GM23338 (cell line): Measurements from ENCODE around the gene MCTP1. TPM values are rescaled to one million over a fixed set of nuclear protein-coding genes. Genes with fewer than 3 reads are reported as not detected.

ENCODE experiments used
- ATAC-seq: fragments of 200-7000 bp; cut with Tn5 transposase; 3 replicates; pipeline ENCODE4 v1.9.1; 2020
- DNase-seq: peaks from one replicate; pipeline ENCODE4 v3.0.0-alpha.2; 2015; ENCODE audit warnings: low spot score
- H2AFZ ChIP-seq: fragments of 200-600 bp; sonication (generic); 2 replicates; pipeline ENCODE4 v1.8.0; 2016; ENCODE audit warnings: antibody characterized with exemption, mild to moderate bottlenecking, moderate library complexity
- H3F3A ChIP-seq: fragments of 200-600 bp; sonication (generic); replicated peaks from 2 replicates; pipeline ENCODE4 v1.8.0; 2017; ENCODE audit warnings: antibody characterized with exemption, mixed run types, low read depth
- H3K27ac ChIP-seq: fragments of 200-600 bp; sonication (generic); 2 replicates; pipeline ENCODE4 v1.6.1; 2016; ENCODE audit warnings: low read depth
- H3K27me3 ChIP-seq: fragments of 200-600 bp; sonication (generic); 2 replicates; pipeline ENCODE4 v1.8.0; 2016; ENCODE audit warnings: mild to moderate bottlenecking, mixed run types, moderate library complexity; ENCODE audit not compliant: insufficient read depth
- H3K36me3 ChIP-seq: fragments of 200-600 bp; sonication (generic); 2 replicates; pipeline ENCODE4 v1.8.0; 2016; ENCODE audit warnings: mild to moderate bottlenecking; ENCODE audit not compliant: insufficient read depth
- H3K4me1 ChIP-seq: fragments of 200-600 bp; sonication (generic); 2 replicates; pipeline ENCODE4 v1.8.0; 2016; ENCODE audit warnings: mild to moderate bottlenecking, moderate library complexity; ENCODE audit not compliant: insufficient read depth
- H3K4me2 ChIP-seq: fragments of 200-600 bp; sonication (generic); 2 replicates; pipeline ENCODE4 v1.7.1; 2017; ENCODE audit warnings: mixed run types
- H3K4me3 ChIP-seq: fragments of 200-600 bp; sonication (generic); 2 replicates; pipeline ENCODE4 v1.6.1; 2016; ENCODE audit warnings: mixed run types
- H3K79me2 ChIP-seq: fragments of 200-600 bp; sonication (generic); replicated peaks from 2 replicates; pipeline ENCODE4 v1.8.0; 2017; ENCODE audit warnings: mild to moderate bottlenecking; ENCODE audit not compliant: insufficient read depth
- H3K9me2 ChIP-seq: fragments of 200-600 bp; sonication (generic); 2 replicates; pipeline ENCODE4 v1.8.0; 2017; ENCODE audit not compliant: insufficient read depth
- H4K20me1 ChIP-seq: fragments of 200-600 bp; sonication (generic); replicated peaks from 2 replicates; pipeline ENCODE4 v1.8.0; 2017; ENCODE audit warnings: mild to moderate bottlenecking; ENCODE audit not compliant: insufficient read depth
- H3K27ac Mint-ChIP-seq: 2 replicates; pipeline ENCODE4 v1.8.0; 2020; ENCODE audit warnings: inconsistent platforms, mild to moderate bottlenecking, moderate library complexity, mixed read lengths
- H3K27me3 Mint-ChIP-seq: 3 replicates; pipeline ENCODE4 v1.8.0; 2022; ENCODE audit warnings: low read depth, mild to moderate bottlenecking, moderate library complexity, mixed read lengths, inconsistent platforms; ENCODE audit not compliant: insufficient read depth, poor library complexity
- H3K36me3 Mint-ChIP-seq: 3 replicates; pipeline ENCODE4 v1.8.0; 2021; ENCODE audit warnings: low read depth, mild to moderate bottlenecking, inconsistent platforms, moderate library complexity, mixed read lengths
- H3K4me1 Mint-ChIP-seq: 3 replicates; pipeline ENCODE4 v1.8.0; 2020; ENCODE audit warnings: mild to moderate bottlenecking, inconsistent platforms, mixed read lengths
- H3K4me3 Mint-ChIP-seq: 3 replicates; pipeline ENCODE4 v1.8.0; 2021; ENCODE audit warnings: moderate library complexity, mild to moderate bottlenecking, inconsistent platforms, mixed read lengths
- H3K9me3 Mint-ChIP-seq: 3 replicates; pipeline ENCODE4 v1.8.0; 2020; ENCODE audit warnings: moderate library complexity, mild to moderate bottlenecking, inconsistent platforms, mixed read lengths
- EZH2 ChIP-seq: fragments of 200-600 bp; sonication (generic); IDR thresholded peaks from one replicate; pipeline ENCODE4 v1.8.0; 2017; ENCODE audit warnings: antibody characterized with exemption, mild to moderate bottlenecking, low read depth; ENCODE audit not compliant: unreplicated experiment
- EZH2phosphoT487 ChIP-seq: fragments of 200-600 bp; sonication (generic); IDR thresholded peaks from one replicate; pipeline ENCODE4 v1.8.1; 2018; ENCODE audit warnings: antibody characterized with exemption; ENCODE audit not compliant: unreplicated experiment
- JUNB ChIP-seq: IDR thresholded peaks from one replicate; pipeline ENCODE4 v1.6.1; 2016; ENCODE audit warnings: antibody characterized with exemption; ENCODE audit not compliant: unreplicated experiment
- NANOG ChIP-seq: IDR thresholded peaks from 2 replicates; pipeline ENCODE4 v1.6.1; 2016; ENCODE audit warnings: antibody characterized with exemption, borderline replicate concordance
- POLR2AphosphoS5 ChIP-seq: IDR thresholded peaks from 2 replicates; pipeline ENCODE4 v1.6.1; 2016; ENCODE audit warnings: antibody characterized with exemption, low read depth
- STAT1 ChIP-seq: IDR thresholded peaks from one replicate; pipeline ENCODE4 v1.6.1; 2016; ENCODE audit warnings: antibody characterized with exemption; ENCODE audit not compliant: unreplicated experiment
- ZNF331 ChIP-seq: fragments of 250-450 bp; sonication (Bioruptor Pico); IDR thresholded peaks from 2 replicates; pipeline ENCODE4 v1.5.0; 2020; ENCODE audit warnings: low read depth, mild to moderate bottlenecking, moderate library complexity
- polyA plus RNA-seq: library from polyadenylated mRNA; unstranded; fragments of >200 nt; fragmentation: Nextera tagmentation; extraction: Ambion mirVana; gene quantifications from 2 replicates; pipeline ENCODE4 v1.2.1, GENCODE V29; 2016
- total RNA-seq: library from RNA; depleted of rRNA; stranded (reverse); fragments of >200 nt; shearing (Covaris generic); gene quantifications from 2 replicates; pipeline ENCODE4 v1.2.3, GENCODE V29; 2014
- TF ChIP-seq, protein P1 (sequence below): fragments of 250-450 bp; sonication (Bioruptor Pico); IDR thresholded peaks from 2 replicates; pipeline ENCODE4 v1.5.0; 2020; ENCODE audit warnings: mild to moderate bottlenecking, moderate library complexity
- TF ChIP-seq, protein P2 (sequence below): IDR thresholded peaks from one replicate; pipeline ENCODE4 v1.6.1; 2018; ENCODE audit warnings: antibody characterized with exemption; ENCODE audit not compliant: unreplicated experiment
- TF ChIP-seq, protein P3 (sequence below), 2 experiments: fragments of 200-600 bp in 1 of 2; sonication (generic) in 1 of 2; conservative IDR thresholded peaks; 2 replicates each; pipeline versions ENCODE4 v1.5.1 to v1.6.1; 2016 to 2017; ENCODE audit warnings: antibody characterized with exemption in 2 of 2, low read depth in 2 of 2, mild to moderate bottlenecking in 2 of 2, moderate library complexity in 1 of 2

Gene MCTP1
- total and polyA plus RNA-seq, 2 experiments from 2014 or later = 3.7 to 4.2 TPM

DNA sequence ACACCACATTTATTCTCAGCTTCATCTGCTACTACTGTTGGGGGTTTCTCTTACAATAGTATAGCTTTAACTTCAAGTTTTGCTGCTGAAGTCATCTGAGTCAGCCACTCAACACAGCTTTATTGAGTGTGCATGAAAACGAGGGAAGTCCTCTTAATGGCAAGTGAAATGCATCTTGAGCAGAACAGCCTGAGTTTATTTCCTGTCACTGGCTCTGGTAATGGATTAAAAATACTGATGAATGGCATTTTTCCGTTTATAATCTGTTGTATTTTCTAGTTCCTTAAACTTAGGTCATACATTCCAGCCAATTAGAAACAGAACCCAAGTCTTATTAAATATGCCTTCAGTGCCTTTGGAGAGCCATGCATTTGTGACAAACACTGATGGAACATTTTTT lies 427.8 kb downstream of the MCTP1 start (continued):
- TF ChIP-seq, protein P1, sequence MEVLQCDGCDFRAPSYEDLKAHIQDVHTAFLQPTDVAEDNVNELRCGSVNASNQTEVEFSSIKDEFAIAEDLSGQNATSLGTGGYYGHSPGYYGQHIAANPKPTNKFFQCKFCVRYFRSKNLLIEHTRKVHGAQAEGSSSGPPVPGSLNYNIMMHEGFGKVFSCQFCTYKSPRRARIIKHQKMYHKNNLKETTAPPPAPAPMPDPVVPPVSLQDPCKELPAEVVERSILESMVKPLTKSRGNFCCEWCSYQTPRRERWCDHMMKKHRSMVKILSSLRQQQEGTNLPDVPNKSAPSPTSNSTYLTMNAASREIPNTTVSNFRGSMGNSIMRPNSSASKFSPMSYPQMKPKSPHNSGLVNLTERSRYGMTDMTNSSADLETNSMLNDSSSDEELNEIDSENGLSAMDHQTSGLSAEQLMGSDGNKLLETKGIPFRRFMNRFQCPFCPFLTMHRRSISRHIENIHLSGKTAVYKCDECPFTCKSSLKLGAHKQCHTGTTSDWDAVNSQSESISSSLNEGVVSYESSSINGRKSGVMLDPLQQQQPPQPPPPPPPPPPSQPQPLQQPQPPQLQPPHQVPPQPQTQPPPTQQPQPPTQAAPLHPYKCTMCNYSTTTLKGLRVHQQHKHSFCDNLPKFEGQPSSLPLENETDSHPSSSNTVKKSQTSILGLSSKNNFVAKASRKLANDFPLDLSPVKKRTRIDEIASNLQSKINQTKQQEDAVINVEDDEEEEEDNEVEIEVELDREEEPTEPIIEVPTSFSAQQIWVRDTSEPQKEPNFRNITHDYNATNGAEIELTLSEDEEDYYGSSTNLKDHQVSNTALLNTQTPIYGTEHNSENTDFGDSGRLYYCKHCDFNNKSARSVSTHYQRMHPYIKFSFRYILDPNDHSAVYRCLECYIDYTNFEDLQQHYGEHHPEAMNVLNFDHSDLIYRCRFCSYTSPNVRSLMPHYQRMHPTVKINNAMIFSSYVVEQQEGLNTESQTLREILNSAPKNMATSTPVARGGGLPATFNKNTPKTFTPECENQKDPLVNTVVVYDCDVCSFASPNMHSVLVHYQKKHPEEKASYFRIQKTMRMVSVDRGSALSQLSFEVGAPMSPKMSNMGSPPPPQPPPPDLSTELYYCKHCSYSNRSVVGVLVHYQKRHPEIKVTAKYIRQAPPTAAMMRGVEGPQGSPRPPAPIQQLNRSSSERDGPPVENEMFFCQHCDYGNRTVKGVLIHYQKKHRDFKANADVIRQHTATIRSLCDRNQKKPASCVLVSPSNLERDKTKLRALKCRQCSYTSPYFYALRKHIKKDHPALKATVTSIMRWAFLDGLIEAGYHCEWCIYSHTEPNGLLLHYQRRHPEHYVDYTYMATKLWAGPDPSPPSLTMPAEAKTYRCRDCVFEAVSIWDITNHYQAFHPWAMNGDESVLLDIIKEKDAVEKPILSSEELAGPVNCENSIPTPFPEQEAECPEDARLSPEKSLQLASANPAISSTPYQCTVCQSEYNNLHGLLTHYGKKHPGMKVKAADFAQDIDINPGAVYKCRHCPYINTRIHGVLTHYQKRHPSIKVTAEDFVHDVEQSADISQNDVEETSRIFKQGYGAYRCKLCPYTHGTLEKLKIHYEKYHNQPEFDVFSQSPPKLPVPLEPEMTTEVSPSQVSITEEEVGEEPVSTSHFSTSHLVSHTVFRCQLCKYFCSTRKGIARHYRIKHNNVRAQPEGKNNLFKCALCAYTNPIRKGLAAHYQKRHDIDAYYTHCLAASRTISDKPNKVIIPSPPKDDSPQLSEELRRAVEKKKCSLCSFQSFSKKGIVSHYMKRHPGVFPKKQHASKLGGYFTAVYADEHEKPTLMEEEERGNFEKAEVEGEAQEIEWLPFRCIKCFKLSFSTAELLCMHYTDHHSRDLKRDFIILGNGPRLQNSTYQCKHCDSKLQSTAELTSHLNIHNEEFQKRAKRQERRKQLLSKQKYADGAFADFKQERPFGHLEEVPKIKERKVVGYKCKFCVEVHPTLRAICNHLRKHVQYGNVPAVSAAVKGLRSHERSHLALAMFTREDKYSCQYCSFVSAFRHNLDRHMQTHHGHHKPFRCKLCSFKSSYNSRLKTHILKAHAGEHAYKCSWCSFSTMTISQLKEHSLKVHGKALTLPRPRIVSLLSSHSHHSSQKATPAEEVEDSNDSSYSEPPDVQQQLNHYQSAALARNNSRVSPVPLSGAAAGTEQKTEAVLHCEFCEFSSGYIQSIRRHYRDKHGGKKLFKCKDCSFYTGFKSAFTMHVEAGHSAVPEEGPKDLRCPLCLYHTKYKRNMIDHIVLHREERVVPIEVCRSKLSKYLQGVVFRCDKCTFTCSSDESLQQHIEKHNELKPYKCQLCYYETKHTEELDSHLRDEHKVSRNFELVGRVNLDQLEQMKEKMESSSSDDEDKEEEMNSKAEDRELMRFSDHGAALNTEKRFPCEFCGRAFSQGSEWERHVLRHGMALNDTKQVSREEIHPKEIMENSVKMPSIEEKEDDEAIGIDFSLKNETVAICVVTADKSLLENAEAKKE (CRISPR knock-in tag) = no peak
- TF ChIP-seq EZH2phosphoT487 (no peak), EZH2 (no peak), NANOG (no peak)

DNA sequence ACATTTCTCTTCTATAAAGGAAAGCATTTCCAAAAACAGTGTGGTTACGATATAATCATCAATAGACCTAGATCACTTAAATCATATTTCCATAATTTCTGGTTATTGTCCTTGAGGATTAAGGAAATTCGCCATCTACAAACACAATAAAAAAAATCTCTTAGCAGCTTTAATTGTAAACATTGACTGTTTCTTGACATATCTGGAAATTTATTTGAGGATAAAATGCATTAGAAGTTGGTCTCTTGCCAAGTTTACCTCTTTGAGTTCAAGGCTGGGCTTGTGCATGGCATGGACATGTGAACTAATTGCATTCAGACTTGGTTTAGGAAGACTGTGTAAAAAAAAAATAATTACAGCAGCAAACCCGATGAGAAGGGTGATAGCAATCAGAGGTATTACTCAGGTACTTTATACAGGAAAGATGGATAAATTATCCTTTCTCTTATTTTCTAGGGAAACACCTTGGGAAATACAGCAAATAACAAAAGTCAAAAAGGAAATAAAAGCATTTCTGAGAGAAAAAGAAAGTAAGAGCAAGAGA lies 428.6 kb downstream of the MCTP1 start:
- no peaks in the 10 kb centered on the region for H3F3A ChIP-seq
- H3K27me3 ChIP-seq = no peaks in the 10 kb centered on the region
- no peaks in the 10 kb centered on the region for H3K9me2 ChIP-seq
- H3K9me3 Mint-ChIP-seq = no peaks in the 10 kb centered on the region; the same call in 2 of the 3 replicates
- no peaks in the 10 kb centered on the region for H3K27me3 Mint-ChIP-seq
- H3K4me1 ChIP-seq = peaks cover 22% of the 10 kb centered on the region
- no peaks in the 10 kb centered on the region for H3K36me3 ChIP-seq
- H3K4me3 ChIP-seq = no peak overlapping the region
- no peak overlapping the region for H3K27ac ChIP-seq
- ATAC-seq (no peak), DNase-seq (no peak)
- H3K79me2 ChIP-seq = no peaks in the 10 kb centered on the region
- H3K4me1 Mint-ChIP-seq = peaks cover 29% of the 10 kb centered on the region
- H3K36me3 Mint-ChIP-seq = no peaks in the 10 kb centered on the region
- no peak overlapping the region for H2AFZ ChIP-seq
- no peak overlapping the region for H3K4me2 ChIP-seq
- H3K4me3 Mint-ChIP-seq = no peak overlapping the region
- no peak overlapping the region; the same call in 1 of the 2 replicates for H3K27ac Mint-ChIP-seq
- no peaks in the 10 kb centered on the region for H4K20me1 ChIP-seq
- TF ChIP-seq STAT1 = no peak
- TF ChIP-seq ZNF331 = no peak
- TF ChIP-seq, protein P2, sequence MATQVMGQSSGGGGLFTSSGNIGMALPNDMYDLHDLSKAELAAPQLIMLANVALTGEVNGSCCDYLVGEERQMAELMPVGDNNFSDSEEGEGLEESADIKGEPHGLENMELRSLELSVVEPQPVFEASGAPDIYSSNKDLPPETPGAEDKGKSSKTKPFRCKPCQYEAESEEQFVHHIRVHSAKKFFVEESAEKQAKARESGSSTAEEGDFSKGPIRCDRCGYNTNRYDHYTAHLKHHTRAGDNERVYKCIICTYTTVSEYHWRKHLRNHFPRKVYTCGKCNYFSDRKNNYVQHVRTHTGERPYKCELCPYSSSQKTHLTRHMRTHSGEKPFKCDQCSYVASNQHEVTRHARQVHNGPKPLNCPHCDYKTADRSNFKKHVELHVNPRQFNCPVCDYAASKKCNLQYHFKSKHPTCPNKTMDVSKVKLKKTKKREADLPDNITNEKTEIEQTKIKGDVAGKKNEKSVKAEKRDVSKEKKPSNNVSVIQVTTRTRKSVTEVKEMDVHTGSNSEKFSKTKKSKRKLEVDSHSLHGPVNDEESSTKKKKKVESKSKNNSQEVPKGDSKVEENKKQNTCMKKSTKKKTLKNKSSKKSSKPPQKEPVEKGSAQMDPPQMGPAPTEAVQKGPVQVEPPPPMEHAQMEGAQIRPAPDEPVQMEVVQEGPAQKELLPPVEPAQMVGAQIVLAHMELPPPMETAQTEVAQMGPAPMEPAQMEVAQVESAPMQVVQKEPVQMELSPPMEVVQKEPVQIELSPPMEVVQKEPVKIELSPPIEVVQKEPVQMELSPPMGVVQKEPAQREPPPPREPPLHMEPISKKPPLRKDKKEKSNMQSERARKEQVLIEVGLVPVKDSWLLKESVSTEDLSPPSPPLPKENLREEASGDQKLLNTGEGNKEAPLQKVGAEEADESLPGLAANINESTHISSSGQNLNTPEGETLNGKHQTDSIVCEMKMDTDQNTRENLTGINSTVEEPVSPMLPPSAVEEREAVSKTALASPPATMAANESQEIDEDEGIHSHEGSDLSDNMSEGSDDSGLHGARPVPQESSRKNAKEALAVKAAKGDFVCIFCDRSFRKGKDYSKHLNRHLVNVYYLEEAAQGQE = no peak
- TF ChIP-seq JUNB = no peak
- no peak for TF ChIP-seq POLR2AphosphoS5
- TF ChIP-seq, protein P3, sequence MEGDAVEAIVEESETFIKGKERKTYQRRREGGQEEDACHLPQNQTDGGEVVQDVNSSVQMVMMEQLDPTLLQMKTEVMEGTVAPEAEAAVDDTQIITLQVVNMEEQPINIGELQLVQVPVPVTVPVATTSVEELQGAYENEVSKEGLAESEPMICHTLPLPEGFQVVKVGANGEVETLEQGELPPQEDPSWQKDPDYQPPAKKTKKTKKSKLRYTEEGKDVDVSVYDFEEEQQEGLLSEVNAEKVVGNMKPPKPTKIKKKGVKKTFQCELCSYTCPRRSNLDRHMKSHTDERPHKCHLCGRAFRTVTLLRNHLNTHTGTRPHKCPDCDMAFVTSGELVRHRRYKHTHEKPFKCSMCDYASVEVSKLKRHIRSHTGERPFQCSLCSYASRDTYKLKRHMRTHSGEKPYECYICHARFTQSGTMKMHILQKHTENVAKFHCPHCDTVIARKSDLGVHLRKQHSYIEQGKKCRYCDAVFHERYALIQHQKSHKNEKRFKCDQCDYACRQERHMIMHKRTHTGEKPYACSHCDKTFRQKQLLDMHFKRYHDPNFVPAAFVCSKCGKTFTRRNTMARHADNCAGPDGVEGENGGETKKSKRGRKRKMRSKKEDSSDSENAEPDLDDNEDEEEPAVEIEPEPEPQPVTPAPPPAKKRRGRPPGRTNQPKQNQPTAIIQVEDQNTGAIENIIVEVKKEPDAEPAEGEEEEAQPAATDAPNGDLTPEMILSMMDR (conservative IDR thresholded peaks at IDR 0.05; ENCODE audit: low read depth in 2 of 2) = no peak
